Upper lobe of right lung (tissue), 1 donor: ENCODE data around the gene KCNQ5. TPM values are rescaled to one million over a fixed set of nuclear protein-coding genes. Genes with fewer than 3 reads are reported as not detected.

Experiments used
- ATAC-seq: fragments of 200-7000 bp; cut with Tn5 transposase; one replicate; pipeline ENCODE4 v1.9.1; 2020; ENCODE audit warnings: mild to moderate bottlenecking, moderate library complexity
- DNase-seq: peaks from one replicate; pipeline ENCODE4 v3.0.0-alpha.2; 2020
- H3K27ac ChIP-seq: fragments of 200-600 bp; one replicate; pipeline ENCODE4 v1.8.0; 2022
- H3K27me3 ChIP-seq: fragments of 200-600 bp; one replicate; pipeline ENCODE4 v1.8.0; 2022; ENCODE audit warnings: mild to moderate bottlenecking
- H3K36me3 ChIP-seq: fragments of 200-600 bp; one replicate; pipeline ENCODE4 v1.8.0; 2022
- H3K4me1 ChIP-seq: fragments of 200-600 bp; one replicate; pipeline ENCODE4 v1.8.0; 2022
- H3K4me3 ChIP-seq: fragments of 200-600 bp; one replicate; pipeline ENCODE4 v1.8.0; 2022; ENCODE audit warnings: mild to moderate bottlenecking
- H3K9me3 ChIP-seq: fragments of 200-600 bp; one replicate; pipeline ENCODE4 v1.8.0; 2022
- intact Hi-C: fragments of 100-400 bp; cut with DNase I; formaldehyde crosslinking; loops from one replicate; pipeline ENCODE4 v1.11.0; 2022
- total RNA-seq: library from RNA; stranded (reverse); fragmentation: NEBNext Ultra II Directional; extraction: Animal tissue kit (Norgen Biotek cat#: 25700); gene quantifications from one replicate; pipeline ENCODE4 v1.2.1, GENCODE V29; 2021
- TF ChIP-seq, protein P1 (sequence below): fragments of 200-600 bp; IDR thresholded peaks from one replicate; pipeline ENCODE4 v1.8.0; 2022; ENCODE audit warnings: antibody characterized with exemption
- donor health status: DM: no; HTN: yes; CAD: no; lungs with severe emphysema.

KCNQ5 gene
- total RNA-seq, 1 donor from 2014 or later = 1.3 TPM

DNA sequence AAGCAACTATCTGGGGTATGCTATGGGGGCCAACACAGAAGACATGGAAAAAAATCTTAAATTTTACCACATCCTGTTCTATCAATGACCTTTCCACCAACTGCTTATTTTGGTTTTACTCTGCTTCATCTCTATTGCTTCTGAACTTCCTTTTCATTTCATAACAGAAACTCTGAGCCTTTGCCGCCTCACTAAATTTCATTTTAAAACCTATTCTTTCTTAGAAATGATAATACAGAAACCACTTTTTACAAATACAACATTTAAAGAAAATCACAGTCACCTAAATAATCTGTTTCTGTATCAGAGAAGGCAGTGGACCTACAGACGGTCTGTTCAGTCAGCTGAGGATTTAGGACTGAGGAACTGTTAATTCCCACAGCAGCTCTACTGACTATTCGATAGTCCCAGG, 117.5 kb downstream of the KCNQ5 start:
- no peak for DNase-seq
- no peaks in the 10 kb centered on the region for H3K9me3 ChIP-seq
- H3K27me3 ChIP-seq = no peaks in the 10 kb centered on the region
- no peak overlapping the region for H3K27ac ChIP-seq
- intact Hi-C loops = no loop called here
- TF ChIP-seq, protein P1, sequence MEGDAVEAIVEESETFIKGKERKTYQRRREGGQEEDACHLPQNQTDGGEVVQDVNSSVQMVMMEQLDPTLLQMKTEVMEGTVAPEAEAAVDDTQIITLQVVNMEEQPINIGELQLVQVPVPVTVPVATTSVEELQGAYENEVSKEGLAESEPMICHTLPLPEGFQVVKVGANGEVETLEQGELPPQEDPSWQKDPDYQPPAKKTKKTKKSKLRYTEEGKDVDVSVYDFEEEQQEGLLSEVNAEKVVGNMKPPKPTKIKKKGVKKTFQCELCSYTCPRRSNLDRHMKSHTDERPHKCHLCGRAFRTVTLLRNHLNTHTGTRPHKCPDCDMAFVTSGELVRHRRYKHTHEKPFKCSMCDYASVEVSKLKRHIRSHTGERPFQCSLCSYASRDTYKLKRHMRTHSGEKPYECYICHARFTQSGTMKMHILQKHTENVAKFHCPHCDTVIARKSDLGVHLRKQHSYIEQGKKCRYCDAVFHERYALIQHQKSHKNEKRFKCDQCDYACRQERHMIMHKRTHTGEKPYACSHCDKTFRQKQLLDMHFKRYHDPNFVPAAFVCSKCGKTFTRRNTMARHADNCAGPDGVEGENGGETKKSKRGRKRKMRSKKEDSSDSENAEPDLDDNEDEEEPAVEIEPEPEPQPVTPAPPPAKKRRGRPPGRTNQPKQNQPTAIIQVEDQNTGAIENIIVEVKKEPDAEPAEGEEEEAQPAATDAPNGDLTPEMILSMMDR = no peak
- no peaks in the 10 kb centered on the region for H3K36me3 ChIP-seq
- no peak overlapping the region for H3K4me3 ChIP-seq
- H3K4me1 ChIP-seq = no peaks in the 10 kb centered on the region
- no peak for ATAC-seq

DNA sequence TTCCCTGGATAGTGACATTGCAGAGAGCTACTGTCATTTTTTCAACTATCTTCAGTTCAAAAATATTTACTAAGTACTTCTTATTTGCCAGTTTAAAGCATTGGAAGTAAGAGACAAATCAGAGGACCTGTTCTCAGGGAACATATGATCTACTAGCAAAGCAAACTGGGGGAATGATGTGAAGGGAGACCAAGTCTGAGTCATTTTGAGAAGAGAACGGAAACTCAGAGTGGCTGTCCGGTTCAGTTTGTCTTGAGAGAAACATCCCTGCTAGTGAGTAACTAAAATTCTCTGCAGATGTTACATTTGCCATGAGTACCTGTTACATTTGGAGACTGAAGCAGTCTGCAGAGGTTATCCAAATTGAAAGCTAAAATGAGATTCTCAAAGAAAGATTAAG, 118.3 kb downstream of the KCNQ5 start:
- H3K4me3 ChIP-seq = no peak overlapping the region
- no peak for DNase-seq
- intact Hi-C loops = no loop called here
- TF ChIP-seq, protein P1 = no peak
- H3K27ac ChIP-seq = no peak overlapping the region
- ATAC-seq = no peak
- H3K4me1 ChIP-seq = no peaks in the 10 kb centered on the region
- H3K27me3 ChIP-seq = no peaks in the 10 kb centered on the region
- H3K9me3 ChIP-seq = no peaks in the 10 kb centered on the region
- no peaks in the 10 kb centered on the region for H3K36me3 ChIP-seq

DNA sequence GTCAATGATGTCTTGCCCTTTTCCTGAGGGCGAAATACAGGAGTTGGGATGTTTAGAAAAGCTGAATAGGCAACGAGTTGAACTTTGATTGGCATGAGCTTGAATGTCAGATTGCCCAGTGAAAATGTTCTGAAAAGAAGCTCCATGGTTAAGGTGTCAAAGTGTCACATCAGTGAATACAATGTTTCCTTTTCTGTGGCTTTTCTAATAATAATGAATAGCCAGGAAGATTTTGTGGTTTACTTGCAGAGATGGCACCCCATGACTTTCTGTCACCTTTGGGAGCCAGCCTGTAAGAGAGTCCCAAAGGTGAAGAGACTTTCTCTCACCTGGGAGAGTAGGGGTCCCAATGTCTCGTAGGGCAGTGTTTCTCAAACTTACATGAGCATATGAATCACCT, 119.2 kb downstream of the KCNQ5 start:
- no peak for DNase-seq
- intact Hi-C loops = no loop called here
- no peaks in the 10 kb centered on the region for H3K27me3 ChIP-seq

DNA sequence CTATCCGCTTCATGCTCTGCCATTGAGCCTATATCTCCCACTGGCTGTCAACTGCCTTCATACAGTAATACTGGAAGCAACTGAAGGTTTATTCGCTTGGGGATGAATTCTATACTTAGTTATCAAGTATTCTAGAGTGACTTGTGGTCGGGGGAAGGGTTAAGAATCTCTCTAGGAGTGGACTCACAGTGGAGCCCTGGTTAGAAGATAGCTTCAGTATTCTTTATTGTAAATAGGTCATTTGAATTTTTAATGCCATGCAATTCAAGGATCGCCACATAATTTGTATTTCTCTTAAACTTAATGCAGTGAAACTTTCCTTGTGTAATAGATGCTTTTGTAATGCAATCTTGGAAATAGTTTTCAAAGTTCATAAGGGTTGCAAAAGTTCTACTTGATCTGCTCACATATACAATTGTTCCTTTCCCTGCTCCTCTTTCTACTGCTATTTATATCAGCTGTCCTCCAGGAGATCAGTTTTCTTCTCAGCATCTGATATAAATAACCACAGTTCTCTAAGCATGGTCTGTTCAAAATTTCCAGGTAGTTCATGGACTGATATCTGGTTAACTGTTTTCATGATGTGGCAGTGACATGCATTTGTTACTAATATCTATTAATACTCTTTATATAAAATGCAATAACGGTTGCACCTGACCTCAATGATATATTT, 120.3 kb downstream of the KCNQ5 start:
- Histone ChIP-seq H3K4me1 (no peaks in the 10 kb centered on the region), H3K27ac (no peak overlapping the region), H3K9me3 (no peaks in the 10 kb centered on the region), H3K4me3 (no peak overlapping the region), H3K36me3 (no peaks in the 10 kb centered on the region), H3K27me3 (no peaks in the 10 kb centered on the region)
- no peak for ATAC-seq
- TF ChIP-seq, protein P1 = no peak
- no peak for DNase-seq
- intact Hi-C loops = no loop called here

More for the DNA sequence above, 119.2 kb downstream of the KCNQ5 start:
- Histone ChIP-seq H3K4me3 (no peak overlapping the region), H3K36me3 (no peaks in the 10 kb centered on the region), H3K9me3 (no peaks in the 10 kb centered on the region), H3K4me1 (no peaks in the 10 kb centered on the region), H3K27ac (no peak overlapping the region)
- TF ChIP-seq, protein P1 = no peak
- no peak for ATAC-seq

DNA sequence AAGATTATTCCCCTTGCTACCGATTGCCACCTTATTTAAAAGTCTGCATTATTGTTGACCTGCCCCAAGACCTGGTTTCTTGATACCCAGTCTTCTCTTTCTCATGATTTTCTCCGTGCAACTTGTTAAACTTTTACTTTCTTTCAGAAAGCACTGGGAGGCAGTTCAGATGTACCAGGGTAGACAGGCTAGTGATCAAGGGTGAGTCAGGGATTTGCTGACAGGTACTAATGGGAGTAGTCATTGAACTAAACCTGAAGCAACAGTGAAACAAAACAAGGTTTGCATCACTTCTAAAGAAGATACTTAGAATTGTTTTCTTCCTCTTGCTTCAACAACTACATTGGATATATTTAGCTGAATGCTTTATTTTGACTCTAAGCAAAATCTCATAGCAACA, 124.4 kb downstream of the KCNQ5 start:
- no peaks in the 10 kb centered on the region for H3K36me3 ChIP-seq
- no peaks in the 10 kb centered on the region for H3K4me1 ChIP-seq
- no peaks in the 10 kb centered on the region for H3K9me3 ChIP-seq
- H3K4me3 ChIP-seq = no peak overlapping the region
- no peak overlapping the region for H3K27ac ChIP-seq
- intact Hi-C loops = no loop called here
- no peaks in the 10 kb centered on the region for H3K27me3 ChIP-seq
- TF ChIP-seq, protein P1 = no peak
- ATAC-seq (no peak), DNase-seq (no peak)

DNA sequence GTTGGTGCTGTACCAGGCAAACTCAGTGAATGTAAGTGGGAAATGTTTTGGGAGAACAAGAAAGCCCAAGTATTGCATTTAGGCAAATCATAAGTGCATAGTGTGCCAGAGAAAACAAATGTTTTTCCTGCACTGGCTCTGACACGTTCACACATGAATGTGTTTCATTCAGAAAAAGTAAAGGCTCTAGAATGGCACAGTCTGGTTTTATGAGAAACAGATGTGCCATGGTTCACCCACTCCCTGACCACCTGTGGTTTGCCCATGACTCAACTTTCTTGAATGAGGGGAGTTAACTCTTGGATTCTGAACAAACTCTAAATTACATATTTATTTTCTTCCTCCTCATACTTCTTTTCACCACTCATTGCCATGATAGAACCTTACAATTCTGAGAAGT, 126.9 kb downstream of the KCNQ5 start:
- no peak for DNase-seq
- Histone ChIP-seq H3K27ac (no peak overlapping the region), H3K4me1 (no peaks in the 10 kb centered on the region), H3K9me3 (no peaks in the 10 kb centered on the region), H3K36me3 (no peaks in the 10 kb centered on the region), H3K27me3 (no peaks in the 10 kb centered on the region), H3K4me3 (no peak overlapping the region)
- TF ChIP-seq, protein P1 = no peak
- intact Hi-C loops = no loop called here
- no peak for ATAC-seq
